Renal pelvis (tissue), 4 donors: ENCODE measurements around the gene PLEKHA6. TPM values are rescaled to one million over a fixed set of nuclear protein-coding genes. Genes with fewer than 3 reads are reported as not detected.
"Not testable (repeated sequence)": the region's sequence is repeated elsewhere in the genome, so short reads cannot be mapped to it uniquely, and the experiment has no call there.

Experiments used
- DNase-seq: peaks from one replicate; pipeline ENCODE4 v3.0.0-alpha.2; 2013
- polyA plus RNA-seq, 3 donors: library from polyadenylated mRNA; unstranded; fragments of 120-200 nt; gene quantifications; one replicate each; pipeline ENCODE4 v1.2.1, GENCODE V29; 2013; ENCODE audit not compliant: insufficient read length in 3 of 3

Gene PLEKHA6
- polyA plus RNA-seq, 3 donors: 50.3 to 61.9 (median 55.8) TPM

DNA sequence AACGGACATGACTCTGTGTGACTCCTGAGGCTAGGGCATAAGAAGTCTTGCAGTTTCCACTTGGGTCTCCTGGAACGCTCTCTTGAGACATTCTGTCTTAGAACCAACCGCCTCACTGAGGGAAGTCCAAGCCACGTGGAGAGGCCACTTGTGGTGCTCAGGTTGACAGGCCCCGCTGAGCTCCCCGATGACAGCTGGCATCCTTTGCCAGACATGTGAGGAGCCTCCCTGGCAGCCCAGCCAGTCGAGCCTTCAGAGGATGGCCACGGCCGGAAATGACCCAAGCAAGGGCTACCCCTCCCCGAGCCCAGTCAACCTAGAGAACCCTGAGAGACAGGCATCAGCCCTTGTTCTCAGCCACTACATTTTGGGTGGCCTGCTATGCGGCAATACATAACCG is 20.7 kb downstream of the PLEKHA6 start:
- no peak for DNase-seq

- no peak for DNase-seq
Measured at GRCh38 chr1:204338360-204338759, 21.4 kb downstream of the PLEKHA6 start.

- no peak for DNase-seq
Measured at GRCh38 chr1:204337583-204337982, 22.1 kb downstream of the PLEKHA6 start.

DNA sequence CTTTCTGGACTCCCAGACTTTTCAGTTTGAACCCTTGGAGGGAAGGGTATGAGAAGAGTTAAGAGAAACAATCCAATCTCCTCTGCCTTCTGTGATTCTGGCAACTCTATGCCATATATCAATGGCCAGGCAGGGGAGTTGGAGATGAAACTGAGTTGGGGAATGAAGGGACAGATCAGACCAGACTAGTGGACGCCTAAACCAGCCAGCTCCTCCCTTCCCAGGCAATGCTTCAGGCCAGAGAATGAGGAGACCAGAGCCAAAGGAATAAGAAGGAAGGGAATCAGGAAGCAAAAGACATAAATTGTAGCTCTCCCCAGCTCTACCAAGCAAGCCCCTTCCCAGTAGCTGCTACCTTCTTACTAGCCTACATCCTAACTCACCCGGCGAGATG is 22.7 kb downstream of the PLEKHA6 start:
- DNase-seq: no peak

DNA sequence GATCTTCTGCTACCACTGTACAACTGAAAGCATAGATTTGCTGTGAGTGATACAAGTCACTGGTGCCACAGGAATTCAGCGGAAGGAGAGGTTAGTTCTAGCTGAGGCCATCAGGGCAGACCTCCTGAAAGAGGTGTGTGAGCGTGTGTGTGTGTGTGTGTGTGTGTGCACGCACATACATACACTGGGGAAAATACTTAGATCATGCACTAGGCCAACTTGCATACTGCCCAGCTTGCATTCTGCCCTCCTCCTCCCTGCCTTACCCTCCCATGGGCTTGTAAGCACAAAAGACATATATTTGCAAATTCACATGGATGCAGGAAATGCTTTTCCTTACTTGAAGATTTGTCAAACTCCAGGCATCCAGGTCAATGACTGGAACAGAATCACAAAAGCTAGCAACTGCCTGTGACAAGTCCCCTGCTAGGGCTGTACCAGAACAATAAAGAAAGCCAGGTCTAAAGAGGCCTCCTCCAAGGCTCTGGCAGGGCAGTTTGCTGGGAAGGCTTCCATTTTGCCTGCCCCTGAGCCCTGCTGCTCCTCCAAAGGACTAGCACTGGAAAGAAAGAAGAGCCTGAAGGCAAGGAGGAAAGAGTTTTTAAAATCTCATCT is 23.2 kb downstream of the PLEKHA6 start:
- no peak for DNase-seq

DNA sequence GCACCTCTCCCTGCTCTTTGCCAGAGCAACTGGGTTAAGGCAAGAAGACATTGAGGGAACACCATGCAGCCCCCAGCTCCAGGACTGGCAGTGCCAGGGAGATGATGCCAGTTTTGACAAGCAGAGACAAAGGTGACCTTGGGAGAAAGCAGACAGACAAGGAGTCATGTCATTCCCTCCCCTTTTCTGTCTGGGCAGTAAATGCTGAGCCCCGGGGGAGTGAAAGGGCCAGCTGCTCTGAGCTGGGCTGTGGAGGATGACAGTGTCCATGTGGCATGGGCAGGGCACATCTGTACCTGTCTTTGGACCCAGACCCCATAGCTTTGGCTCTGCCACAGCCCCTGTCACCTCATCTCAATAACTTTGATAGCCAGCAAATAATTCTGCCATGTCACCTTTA is 24.2 kb downstream of the PLEKHA6 start:
- no peak for DNase-seq

GRCh38 chr1:204335085-204335484 is 24.6 kb downstream of the PLEKHA6 start:
- peak; percentile 79 for DNase-seq

DNA sequence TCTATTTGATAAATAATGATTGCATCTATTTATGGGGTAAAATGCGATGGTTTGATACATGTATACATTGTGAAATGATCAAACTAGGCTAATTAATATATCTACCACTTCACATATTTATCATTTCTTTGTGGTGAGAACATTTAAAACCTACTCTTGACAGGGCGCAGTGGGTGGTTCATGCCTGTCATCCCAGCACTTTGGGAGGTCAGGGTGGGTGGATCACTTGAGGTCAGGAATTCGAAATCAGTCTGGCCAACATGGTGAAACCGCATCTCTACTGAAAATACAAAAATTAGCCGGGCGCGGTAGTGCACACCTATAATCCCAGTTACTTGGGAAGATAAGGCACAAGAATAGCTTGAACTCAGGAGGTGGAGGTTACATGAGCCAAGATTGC is 25.3 kb downstream of the PLEKHA6 start:
- no peak for DNase-seq

- DNase-seq: no peak
Measured at GRCh38 chr1:204333427-204333826, 26.3 kb downstream of the PLEKHA6 start.

- no peak for DNase-seq
Measured at GRCh38 chr1:204331847-204332487, 27.8 kb downstream of the PLEKHA6 start.

- no peak for DNase-seq
Measured at GRCh38 chr1:204331275-204331674, 28.5 kb downstream of the PLEKHA6 start.

DNA sequence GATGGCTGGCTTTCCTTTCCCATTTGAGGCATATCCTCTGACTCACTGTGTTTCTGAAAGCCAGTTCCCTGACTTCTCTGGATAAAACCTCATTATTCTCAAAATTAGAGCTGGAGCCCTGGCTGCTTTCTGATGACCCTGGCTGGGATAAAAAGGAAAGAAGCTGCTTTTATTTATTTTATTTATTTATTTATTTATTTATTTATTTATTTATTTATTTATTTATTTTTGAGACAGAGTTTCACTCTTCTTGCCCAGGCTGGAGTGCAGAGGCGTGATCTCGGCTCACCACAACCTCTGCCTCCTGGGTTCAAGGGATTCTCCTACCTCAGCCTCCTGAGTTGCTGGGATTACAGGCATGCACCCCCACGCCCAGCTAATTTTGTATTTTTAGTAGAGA is 31.9 kb downstream of the PLEKHA6 start:
- not testable (repeated sequence) for DNase-seq

GRCh38 chr1:204327359-204327758 is 32.4 kb downstream of the PLEKHA6 start:
- DNase-seq: no peak

GRCh38 chr1:204326771-204327300 is 32.9 kb downstream of the PLEKHA6 start:
- no peak for DNase-seq

GRCh38 chr1:204325944-204326343 is 33.8 kb downstream of the PLEKHA6 start:
- no peak for DNase-seq

DNA sequence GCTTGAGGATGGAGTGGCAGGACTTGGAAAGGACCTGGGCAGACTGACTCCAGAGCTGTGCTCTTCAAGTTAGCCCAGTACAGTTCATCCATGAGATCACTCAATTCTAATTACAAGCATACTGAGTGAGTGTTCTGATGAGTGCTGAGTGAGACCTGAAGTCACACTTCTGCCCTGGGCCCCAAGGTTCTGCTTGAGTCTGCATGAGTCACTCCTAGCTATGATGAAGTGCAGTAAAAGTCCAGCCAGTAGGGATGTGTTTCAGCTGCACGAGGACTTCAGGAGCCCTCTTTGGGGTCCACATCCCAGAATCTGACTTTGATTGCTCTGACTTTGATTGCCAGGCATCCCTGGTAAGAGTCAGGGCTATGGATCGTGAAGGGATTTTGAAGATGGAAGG is 35.8 kb downstream of the PLEKHA6 start:
- no peak for DNase-seq

- DNase-seq: no peak
Measured at GRCh38 chr1:204322339-204322868, 37.3 kb downstream of the PLEKHA6 start.

DNA sequence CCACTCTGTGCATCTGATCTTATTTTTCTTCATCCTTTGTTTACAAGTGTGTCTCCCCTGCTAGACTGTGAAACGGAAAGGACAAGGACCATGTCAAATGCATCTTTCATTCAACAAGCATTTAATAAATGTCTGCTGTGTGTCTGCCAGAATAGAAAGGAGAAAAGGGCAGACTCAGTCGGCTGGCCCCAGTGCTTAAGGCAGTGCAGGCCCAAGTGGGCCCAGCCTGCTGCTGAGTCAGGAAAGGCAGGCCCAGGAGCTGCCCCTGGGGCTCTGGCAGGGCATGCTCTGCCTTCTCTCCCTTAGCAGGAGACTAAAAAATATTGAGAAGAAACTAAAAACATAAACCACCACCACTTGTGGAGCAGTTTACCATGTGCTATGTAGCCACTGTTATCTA is 38.1 kb downstream of the PLEKHA6 start:
- DNase-seq: no peak

DNA sequence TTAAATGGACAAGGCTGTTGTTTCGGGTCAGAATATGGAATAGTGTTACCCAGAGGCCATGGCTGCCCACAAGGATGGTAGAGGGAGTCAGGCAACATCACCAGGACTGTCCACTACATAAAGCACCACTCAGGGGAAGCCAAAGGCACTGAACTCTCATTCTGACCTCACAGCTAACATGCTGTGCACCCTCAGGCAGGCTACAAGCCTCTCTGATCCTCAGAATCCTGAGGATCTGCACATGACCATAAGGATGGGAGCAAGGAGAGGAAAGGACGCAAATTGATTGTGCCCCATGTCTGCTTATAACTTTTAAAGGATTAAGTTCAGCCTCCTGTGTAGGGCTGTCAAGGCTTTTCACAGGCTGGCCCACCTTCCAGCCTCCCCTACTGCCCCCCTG is 38.7 kb downstream of the PLEKHA6 start:
- no peak for DNase-seq

- DNase-seq: no peak
Measured at GRCh38 chr1:204320382-204320804, 39.3 kb downstream of the PLEKHA6 start.

- DNase-seq: no peak
Measured at GRCh38 chr1:204319462-204319861, 40.3 kb downstream of the PLEKHA6 start.

- DNase-seq: no peak
Measured at GRCh38 chr1:204319027-204319426, 40.7 kb downstream of the PLEKHA6 start.

DNA sequence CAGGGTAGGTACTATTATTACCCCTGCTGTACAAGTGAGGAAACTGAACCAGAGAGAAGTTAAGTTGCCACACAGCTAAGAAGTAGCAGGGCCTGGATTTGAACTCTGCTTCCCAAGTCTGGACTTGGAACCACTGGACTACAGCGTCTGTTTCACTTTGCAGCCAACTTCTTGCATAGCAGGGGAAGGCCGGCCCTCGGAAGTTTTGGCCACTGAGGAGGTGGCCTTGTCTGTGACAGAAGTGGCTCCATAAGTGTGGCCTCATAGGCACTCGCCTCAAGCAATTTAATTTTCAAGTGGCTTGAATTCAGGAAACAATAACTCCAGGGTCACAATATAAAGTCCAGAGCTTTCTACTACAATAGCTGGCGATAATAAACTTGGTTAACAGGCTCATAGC is 41.4 kb downstream of the PLEKHA6 start:
- no peak for DNase-seq

DNA sequence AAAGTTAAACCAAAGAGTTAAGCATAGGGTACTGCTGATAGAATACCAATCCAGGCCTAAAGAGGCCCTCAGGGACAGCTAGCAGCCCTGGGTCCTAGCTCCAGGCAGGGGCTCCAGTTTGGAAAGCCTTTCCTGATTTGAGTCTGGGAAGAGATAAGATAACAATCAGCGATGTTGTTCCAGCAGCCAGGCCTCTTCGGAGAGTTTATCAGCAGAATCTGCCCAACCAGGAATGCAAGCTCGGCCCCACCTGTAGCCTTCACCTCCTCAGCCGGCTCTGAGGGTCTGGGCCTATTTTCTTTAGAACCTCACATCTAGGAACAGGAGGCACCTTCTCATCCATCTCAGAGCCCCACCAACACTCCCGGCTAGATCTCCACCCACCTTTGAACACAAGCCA is 42.6 kb downstream of the PLEKHA6 start:
- no peak for DNase-seq
